GM12878 (cell line): ENCODE data around the gene SOWAHD. TPM values are rescaled to one million over a fixed set of nuclear protein-coding genes. Genes with fewer than 3 reads are reported as not detected.

Experiments
- ATAC-seq: fragments of 200-7000 bp; cut with Tn5 transposase; 3 replicates; pipeline ENCODE4 v1.9.1; 2020; ENCODE audit warnings: mild to moderate bottlenecking, moderate library complexity
- BruUV-seq: library from RNA; stranded (reverse); fragments of 400-500 nt; replicated peaks from 2 replicates; lab custom pipeline; 2021; lab: Mats Ljungman, UMichigan
- CTCF ChIA-PET: fragments of 300-600 bp; sonication (Branson Sonifier 250); formaldehyde crosslinking; extraction: SDS; loops from one replicate; lab custom pipeline; 2021; ENCODE audit warnings: inconsistent platforms; lab: Yijun Ruan, JAX
- POLR2A ChIA-PET: fragments of 350-600 bp; formaldehyde crosslinking; extraction: SDS; loops from one replicate; lab custom pipeline; 2021; ENCODE audit warnings: inconsistent platforms; lab: Charles Lee
- RAD21 ChIA-PET: fragments of 300-600 bp; sonication (Branson Sonifier 250); formaldehyde crosslinking; loops from one replicate; lab custom pipeline; 2023; ENCODE audit warnings: antibody characterized with exemption; ENCODE audit not compliant: unreplicated experiment; lab: Charles Lee
- SMC1A ChIA-PET: fragments of 300-600 bp; sonication (Branson Sonifier 250); formaldehyde crosslinking; loops from one replicate; lab custom pipeline; 2023; ENCODE audit not compliant: unreplicated experiment, uncharacterized antibody; lab: Charles Lee
- DNase-seq: peaks from one replicate; pipeline ENCODE4 v3.0.0-alpha.2; 2011; ENCODE audit warnings: low read depth, low spot score
- FAIRE-seq: peaks from 3 replicates; lab custom pipeline; 2011; peaks lifted over from hg19 to GRCh38; lab: Jason Lieb, UNC
- H2AFZ ChIP-seq: 2 replicates; pipeline ENCODE4 v1.6.0; 2011; ENCODE audit warnings: low read depth, low read length, control low read depth; ENCODE audit not compliant: control insufficient read depth
- H3K27ac ChIP-seq: 2 replicates; pipeline ENCODE4 v1.5.1; 2011; ENCODE audit warnings: control low read depth; ENCODE audit not compliant: control insufficient read depth, insufficient read depth
- H3K27me3 ChIP-seq, 2 experiments: replicated peaks in 1 of 2; 2 replicates each; pipeline versions ENCODE4 v1.6.0 to v1.6.1; 2011; ENCODE audit warnings: low read length in 1 of 2; ENCODE audit not compliant: control insufficient read depth in 2 of 2, insufficient read depth in 2 of 2
- H3K36me3 ChIP-seq, 2 experiments: 2 replicates each; pipeline ENCODE4 v1.5.1; 2011; ENCODE audit warnings: low read length in 1 of 2; ENCODE audit not compliant: control insufficient read depth in 2 of 2, insufficient read depth in 2 of 2
- H3K4me1 ChIP-seq: 2 replicates; pipeline ENCODE4 v1.6.1; 2011; ENCODE audit warnings: mild to moderate bottlenecking, low read length, moderate library complexity, mixed read lengths; ENCODE audit not compliant: control insufficient read depth, insufficient read depth
- H3K4me2 ChIP-seq: 2 replicates; pipeline ENCODE4 v1.6.0; 2011; ENCODE audit warnings: control low read depth; ENCODE audit not compliant: control insufficient read depth, insufficient read depth
- H3K4me3 ChIP-seq: fragments of 200-600 bp; sonication (generic); 2 replicates; pipeline ENCODE4 v1.5.1; 2016
- H3K79me2 ChIP-seq: 2 replicates; pipeline ENCODE4 v1.6.0; 2011; ENCODE audit warnings: low read length; ENCODE audit not compliant: control insufficient read depth, insufficient read depth
- H3K9ac ChIP-seq: 2 replicates; pipeline ENCODE4 v1.8.0; 2011; ENCODE audit warnings: low read length, control low read depth, mixed read lengths; ENCODE audit not compliant: control insufficient read depth, insufficient read depth
- H3K9me3 ChIP-seq: replicated peaks from 3 replicates; pipeline ENCODE4 v1.5.1; 2011; ENCODE audit warnings: mild to moderate bottlenecking, low read length; ENCODE audit not compliant: control insufficient read depth, insufficient read depth
- H4K20me1 ChIP-seq: 2 replicates; pipeline ENCODE4 v1.6.0; 2011; ENCODE audit not compliant: control insufficient read depth, insufficient read depth
- BHLHE40 ChIP-seq, 2 experiments: fragments of 450-650 bp in 1 of 2; IDR thresholded peaks; 2 replicates each; pipeline ENCODE4 v1.6.1; 2011 to 2017; ENCODE audit warnings: low read depth in 2 of 2, borderline replicate concordance in 1 of 2, improper control_type of control experiment in 1 of 2, low read length in 1 of 2, mild to moderate bottlenecking in 1 of 2
- FOS ChIP-seq: IDR thresholded peaks from 3 replicates; pipeline ENCODE4 v1.6.1; 2011; ENCODE audit warnings: borderline replicate concordance; ENCODE audit not compliant: insufficient read length; ENCODE audit errors: extremely low read depth
- HCFC1 ChIP-seq: fragments of 150-350 bp; IDR thresholded peaks from 2 replicates; pipeline ENCODE4 v1.6.1; 2014; ENCODE audit warnings: low read length
- IKZF1 ChIP-seq: fragments of 450-650 bp; conservative IDR thresholded peaks from 2 replicates; pipeline ENCODE4 v1.6.1; 2017; ENCODE audit warnings: antibody characterized with exemption, mild to moderate bottlenecking
- LARP7 ChIP-seq: fragments of 450-650 bp; IDR thresholded peaks from 2 replicates; pipeline ENCODE4 v1.6.1; 2017; ENCODE audit warnings: mild to moderate bottlenecking
- NFYB ChIP-seq: IDR thresholded peaks from 2 replicates; pipeline ENCODE4 v1.6.1; 2011; ENCODE audit warnings: low read depth, mild to moderate bottlenecking, low read length, improper control_type of control experiment, moderate library complexity; ENCODE audit not compliant: insufficient read depth
- NR2F1 ChIP-seq: fragments of 450-650 bp; conservative IDR thresholded peaks from 2 replicates; pipeline ENCODE4 v1.6.1; 2017; ENCODE audit warnings: mild to moderate bottlenecking
- SMAD1 ChIP-seq: fragments of 450-650 bp; IDR thresholded peaks from 2 replicates; pipeline ENCODE4 v1.6.1; 2018; ENCODE audit warnings: mild to moderate bottlenecking, low read depth; ENCODE audit not compliant: partially characterized antibody
- ZSCAN29 ChIP-seq: fragments of 450-650 bp; IDR thresholded peaks from 2 replicates; pipeline ENCODE4 v1.6.1; 2017; ENCODE audit warnings: mild to moderate bottlenecking, moderate library complexity
- WGBS: methylation state at CpG from one replicate; pipeline ENCODE4 v1.1.6; 2016; ENCODE audit warnings: low lambda C conversion rate; ENCODE audit not compliant: insufficient replicate concordance, insufficient coverage; ENCODE audit errors: missing lambda C conversion rate; 5-methylcytosine and 5-hydroxymethylcytosine counted together
- in situ Hi-C: fragments of 300-500 bp; cut with MboI; formaldehyde crosslinking; loops from 9 replicates; pipeline ENCODE4 v1.14.3; 2018; ENCODE audit warnings: mixed read lengths
- intact Hi-C: fragments of 100-400 bp; cut with micrococcal nuclease; formaldehyde crosslinking; loops from one replicate; pipeline ENCODE4 v1.14.2; 2022; ENCODE audit not compliant: unreplicated experiment
- polyA plus RNA-seq, 11 experiments: library from polyadenylated mRNA; depleted of rRNA in 4 of 11; unstranded in 6 of 11; stranded (reverse) in 5 of 11; fragments of >200 nt; fragmentation: Nextera tagmentation in 4 of 11; fragmentation: Illumina TruSeq in 1 of 11; extraction: Ambion mirVana in 4 of 11; extraction: Trizol in 1 of 11; gene quantifications; 1 replicate in 1 of 11; 2 replicates in 10 of 11; pipeline versions ENCODE4 v1.2.1 to v1.2.3, GENCODE V29; 2011 to 2016; ENCODE audit warnings: inconsistent platforms in 2 of 11, missing spikeins in 2 of 11, low read depth in 1 of 11
- total RNA-seq, 4 experiments: library from RNA; depleted of rRNA in 3 of 4; stranded (reverse); fragments of >200 nt in 3 of 4; fragmentation: Illumina TruSeq in 1 of 4; extraction: Trizol in 1 of 4; gene quantifications; 2 replicates each; pipeline versions ENCODE4 v1.2.1 to v1.2.3, GENCODE V29; 2013 to 2021
- TF ChIP-seq, protein P1 (sequence below): fragments of 450-650 bp; IDR thresholded peaks from 2 replicates; pipeline ENCODE4 v1.6.1; 2017; ENCODE audit warnings: mild to moderate bottlenecking, low read depth, inconsistent platforms; ENCODE audit not compliant: poor library complexity, severe bottlenecking
- TF ChIP-seq, protein P2 (sequence below): IDR thresholded peaks from 2 replicates; pipeline ENCODE4 v1.6.1; 2012; ENCODE audit warnings: low read depth, low read length, improper control_type of control experiment
- TF ChIP-seq, protein P3 (sequence below): fragments of 450-650 bp; IDR thresholded peaks from 2 replicates; pipeline ENCODE4 v1.6.1; 2014; ENCODE audit warnings: mild to moderate bottlenecking
- TF ChIP-seq, protein P4 (sequence below): fragments of 450-650 bp; IDR thresholded peaks from 2 replicates; pipeline ENCODE4 v1.6.1; 2017; ENCODE audit warnings: low read depth, mild to moderate bottlenecking, moderate library complexity

SOWAHD gene
- total and polyA plus RNA-seq, 10 of the 15 experiments (the other 5 are each of a cell fraction or from before 2014, with no cell fraction given) = 0.27 to 7.4 (median 2.6) TPM

DNA sequence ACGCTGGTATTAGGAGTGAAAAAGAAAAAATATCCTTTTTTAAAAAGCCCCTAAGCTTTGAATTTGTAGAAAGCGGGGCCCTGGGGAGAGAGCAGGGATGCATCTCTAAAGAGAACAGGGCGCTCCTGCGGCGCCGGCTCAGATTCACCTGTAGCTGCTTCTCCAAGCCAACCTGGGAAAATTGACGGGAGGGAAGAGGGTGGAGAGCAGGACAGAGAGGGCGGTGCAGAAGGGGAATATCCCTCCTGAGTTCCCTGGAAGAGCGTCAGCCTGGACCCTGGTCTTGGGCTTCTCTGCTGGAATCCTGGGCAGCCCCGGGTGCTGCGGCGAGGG, 776 bp upstream of the SOWAHD start (continued):
- TF ChIP-seq, protein P1, sequence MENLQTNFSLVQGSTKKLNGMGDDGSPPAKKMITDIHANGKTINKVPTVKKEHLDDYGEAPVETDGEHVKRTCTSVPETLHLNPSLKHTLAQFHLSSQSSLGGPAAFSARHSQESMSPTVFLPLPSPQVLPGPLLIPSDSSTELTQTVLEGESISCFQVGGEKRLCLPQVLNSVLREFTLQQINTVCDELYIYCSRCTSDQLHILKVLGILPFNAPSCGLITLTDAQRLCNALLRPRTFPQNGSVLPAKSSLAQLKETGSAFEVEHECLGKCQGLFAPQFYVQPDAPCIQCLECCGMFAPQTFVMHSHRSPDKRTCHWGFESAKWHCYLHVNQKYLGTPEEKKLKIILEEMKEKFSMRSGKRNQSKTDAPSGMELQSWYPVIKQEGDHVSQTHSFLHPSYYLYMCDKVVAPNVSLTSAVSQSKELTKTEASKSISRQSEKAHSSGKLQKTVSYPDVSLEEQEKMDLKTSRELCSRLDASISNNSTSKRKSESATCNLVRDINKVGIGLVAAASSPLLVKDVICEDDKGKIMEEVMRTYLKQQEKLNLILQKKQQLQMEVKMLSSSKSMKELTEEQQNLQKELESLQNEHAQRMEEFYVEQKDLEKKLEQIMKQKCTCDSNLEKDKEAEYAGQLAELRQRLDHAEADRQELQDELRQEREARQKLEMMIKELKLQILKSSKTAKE = no peak
- TF ChIP-seq NFYB (no peak), NR2F1 (no peak)

DNA sequence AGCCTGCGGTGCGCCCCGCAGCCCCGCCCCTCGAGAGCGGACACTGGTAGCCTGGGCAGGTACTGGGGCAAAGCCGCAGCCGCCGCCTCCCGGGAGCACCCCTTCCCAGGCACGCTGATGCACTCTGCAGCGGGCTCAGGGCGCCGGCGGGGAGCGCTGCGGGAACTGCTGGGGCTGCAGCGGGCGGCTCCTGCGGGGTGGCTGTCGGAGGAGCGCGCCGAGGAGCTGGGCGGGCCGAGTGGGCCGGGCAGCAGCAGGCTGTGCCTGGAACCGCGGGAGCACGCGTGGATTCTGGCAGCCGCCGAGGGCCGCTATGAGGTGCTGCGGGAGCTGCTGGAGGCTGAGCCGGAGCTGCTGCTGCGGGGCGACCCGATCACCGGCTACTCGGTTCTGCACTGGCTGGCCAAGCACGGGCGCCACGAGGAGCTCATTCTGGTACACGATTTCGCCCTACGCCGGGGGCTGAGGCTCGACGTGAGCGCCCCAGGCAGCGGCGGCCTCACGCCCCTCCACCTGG, 401 bp downstream of the SOWAHD start:
- H4K20me1 ChIP-seq = no peaks in the 10 kb centered on the region
- ChIA-PET RAD21 (interaction anchor here (0.7 to 12.8 kb wide), 13 partner anchors 16 to 155 kb away, joined by 3 to 128 read pairs (median 6); partner anchors contain the start of genes NDUFA1, RNF113A and RPL39), SMC1A (interaction anchor here (0.8 to 6.5 kb wide), 12 partner anchors 17 to 139 kb away, joined by 3 to 61 read pairs (median 4); partner anchors contain the start of genes RPL39 and UPF3B), POLR2A (interaction anchor here (1.1 to 7.7 kb wide), 12 partner anchors 15 to 153 kb away, joined by 3 to 42 read pairs (median 4); partner anchors contain the start of genes RPL39 and SEPTIN6), CTCF (interaction anchor here (0.8 to 7.1 kb wide), 8 partner anchors 10 to 242 kb away, joined by 3 to 78 read pairs (median 7); partner anchors contain the start of gene RPL39)
- DNase-seq = no peak
- H3K4me3 ChIP-seq = peak overlapping the region; percentile 64
- H3K79me2 ChIP-seq = no peaks in the 10 kb centered on the region; the same call in none of the 2 replicates
- peak overlapping the region; percentile 31; the same call in 1 of the 2 replicates for H3K9ac ChIP-seq
- no peak for TF ChIP-seq HCFC1
- 0 out of 2 replicates have a peak, but pooled peaks have one; percentile 38 for TF ChIP-seq LARP7
- TF ChIP-seq BHLHE40 (IDR thresholded peaks at IDR 0.05; ENCODE audit: borderline replicate concordance in 1 of 2, low read depth in 2 of 2, low read length in 1 of 2) = peak in 1 of 2 experiments; percentile 16; a peak in 1 of 4 replicates
- TF ChIP-seq, protein P2, sequence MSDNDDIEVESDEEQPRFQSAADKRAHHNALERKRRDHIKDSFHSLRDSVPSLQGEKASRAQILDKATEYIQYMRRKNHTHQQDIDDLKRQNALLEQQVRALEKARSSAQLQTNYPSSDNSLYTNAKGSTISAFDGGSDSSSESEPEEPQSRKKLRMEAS = no peak
- TF ChIP-seq FOS = no peak
- TF ChIP-seq, protein P3, sequence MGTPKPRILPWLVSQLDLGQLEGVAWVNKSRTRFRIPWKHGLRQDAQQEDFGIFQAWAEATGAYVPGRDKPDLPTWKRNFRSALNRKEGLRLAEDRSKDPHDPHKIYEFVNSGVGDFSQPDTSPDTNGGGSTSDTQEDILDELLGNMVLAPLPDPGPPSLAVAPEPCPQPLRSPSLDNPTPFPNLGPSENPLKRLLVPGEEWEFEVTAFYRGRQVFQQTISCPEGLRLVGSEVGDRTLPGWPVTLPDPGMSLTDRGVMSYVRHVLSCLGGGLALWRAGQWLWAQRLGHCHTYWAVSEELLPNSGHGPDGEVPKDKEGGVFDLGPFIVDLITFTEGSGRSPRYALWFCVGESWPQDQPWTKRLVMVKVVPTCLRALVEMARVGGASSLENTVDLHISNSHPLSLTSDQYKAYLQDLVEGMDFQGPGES = no peak
- TF ChIP-seq IKZF1 = peak; percentile 45
- no peak for TF ChIP-seq ZSCAN29
- TF ChIP-seq, protein P4, sequence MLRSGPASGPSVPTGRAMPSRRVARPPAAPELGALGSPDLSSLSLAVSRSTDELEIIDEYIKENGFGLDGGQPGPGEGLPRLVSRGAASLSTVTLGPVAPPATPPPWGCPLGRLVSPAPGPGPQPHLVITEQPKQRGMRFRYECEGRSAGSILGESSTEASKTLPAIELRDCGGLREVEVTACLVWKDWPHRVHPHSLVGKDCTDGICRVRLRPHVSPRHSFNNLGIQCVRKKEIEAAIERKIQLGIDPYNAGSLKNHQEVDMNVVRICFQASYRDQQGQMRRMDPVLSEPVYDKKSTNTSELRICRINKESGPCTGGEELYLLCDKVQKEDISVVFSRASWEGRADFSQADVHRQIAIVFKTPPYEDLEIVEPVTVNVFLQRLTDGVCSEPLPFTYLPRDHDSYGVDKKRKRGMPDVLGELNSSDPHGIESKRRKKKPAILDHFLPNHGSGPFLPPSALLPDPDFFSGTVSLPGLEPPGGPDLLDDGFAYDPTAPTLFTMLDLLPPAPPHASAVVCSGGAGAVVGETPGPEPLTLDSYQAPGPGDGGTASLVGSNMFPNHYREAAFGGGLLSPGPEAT = no peak
- TF ChIP-seq SMAD1 = no peak
- H3K27ac ChIP-seq = no peak overlapping the region
- FAIRE-seq = no peak
- H3K27me3 ChIP-seq = no peaks in the 10 kb centered on the region
- peak overlapping the region; percentile 88 for H3K4me2 ChIP-seq
- in situ Hi-C loops (no loop called here), intact Hi-C loops (no loop called here)
- peak overlapping the region; percentile 51 for H2AFZ ChIP-seq
- H3K9me3 ChIP-seq = no peaks in the 10 kb centered on the region; the same call in 2 of the 3 replicates
- 41% methylated on average over 43 of the region's 54 CpGs for WGBS
- ATAC-seq = peak; percentile 9
- peaks cover 44% of the 10 kb centered on the region for H3K4me1 ChIP-seq
- BruUV-seq = no TSS peak
- H3K36me3 ChIP-seq = no peaks in the 10 kb centered on the region
